HG02642 (cell line): ENCODE measurements around the gene ATAD3A.
"Not testable (repeated sequence)": the region's sequence is repeated elsewhere in the genome, so short reads cannot be mapped to it uniquely, and the experiment has no call there.

Experiments used
- ATAC-seq: cut with Tn5 transposase; IDR thresholded peaks from one replicate; pipeline ENCODE4 v1.9.1; 2021; ENCODE audit warnings: mild to moderate bottlenecking; ENCODE audit not compliant: unreplicated experiment, poor library complexity

ATAD3A gene

GRCh38 chr1:1521331-1521730, 9.4 kb downstream of the ATAD3A start:
- ATAC-seq: no peak

GRCh38 chr1:1522536-1522935, 10.6 kb downstream of the ATAD3A start:
- ATAC-seq: not testable (repeated sequence)

GRCh38 chr1:1523226-1523625, 11.3 kb downstream of the ATAD3A start:
- ATAC-seq: not testable (repeated sequence)

- not testable (repeated sequence) for ATAC-seq
These were observed 11.7 kb downstream of the ATAD3A start for GRCh38 chr1:1523651-1524050.

- not testable (repeated sequence) for ATAC-seq
These were observed 12.9 kb downstream of the ATAD3A start for GRCh38 chr1:1524750-1525383.

- not testable (repeated sequence) for ATAC-seq
These were observed 14.5 kb downstream of the ATAD3A start for GRCh38 chr1:1526476-1526875.

GRCh38 chr1:1527092-1527816, 15.3 kb downstream of the ATAD3A start:
- no peak for ATAC-seq

GRCh38 chr1:1528301-1529267, 16.6 kb downstream of the ATAD3A start:
- no peak for ATAC-seq

GRCh38 chr1:1529321-1529720, 17.4 kb downstream of the ATAD3A start:
- ATAC-seq: no peak

GRCh38 chr1:1529936-1530335, 18.0 kb downstream of the ATAD3A start:
- ATAC-seq: no peak

GRCh38 chr1:1531947-1532346, 20.0 kb downstream of the ATAD3A start:
- ATAC-seq: no peak

- ATAC-seq: not testable (repeated sequence)
These were observed 21.4 kb downstream of the ATAD3A start for GRCh38 chr1:1533176-1533893.

GRCh38 chr1:1533894-1534291, 21.9 kb downstream of the ATAD3A start:
- not testable (repeated sequence) for ATAC-seq

GRCh38 chr1:1534401-1535154, 22.6 kb downstream of the ATAD3A start:
- no peak for ATAC-seq

- no peak for ATAC-seq
These were observed 23.4 kb downstream of the ATAD3A start for GRCh38 chr1:1535201-1536018.

- no peak for ATAC-seq
These were observed 24.3 kb downstream of the ATAD3A start for GRCh38 chr1:1536019-1536937.

- ATAC-seq: no peak
These were observed 25.1 kb downstream of the ATAD3A start for GRCh38 chr1:1536938-1537546.
